Endodermal cell (in vitro differentiated cells): ENCODE measurements around the gene BSDC1. TPM values are rescaled to one million over a fixed set of nuclear protein-coding genes. Genes with fewer than 3 reads are reported as not detected.
A peak's percentile ranks its signal among the peaks of the same experiment; 100 is the strongest.

Experiments used
- DNase-seq: peaks from one replicate; pipeline ENCODE4 v3.0.0-alpha.2; 2017
- H3K27ac ChIP-seq: 2 replicates; pipeline ENCODE4 v1.5.1; 2013; ENCODE audit warnings: mild to moderate bottlenecking, low read depth, low read length, moderate library complexity
- H3K27me3 ChIP-seq: 2 replicates; pipeline ENCODE4 v1.6.1; 2013; ENCODE audit warnings: mild to moderate bottlenecking, low read length, moderate library complexity; ENCODE audit not compliant: insufficient read depth, control insufficient read depth, poor library complexity, severe bottlenecking
- H3K36me3 ChIP-seq: 2 replicates; pipeline ENCODE4 v1.7.0; 2013; ENCODE audit warnings: mild to moderate bottlenecking, low read length, moderate library complexity; ENCODE audit not compliant: control insufficient read depth, insufficient read depth
- H3K4me1 ChIP-seq: one replicate; pipeline ENCODE4 v1.7.0; 2013; ENCODE audit warnings: low read length; ENCODE audit not compliant: control insufficient read depth, insufficient read depth
- H3K4me3 ChIP-seq: 2 replicates; pipeline ENCODE4 v1.5.1; 2013; ENCODE audit warnings: mild to moderate bottlenecking, low read length, moderate library complexity
- H3K9ac ChIP-seq: 2 replicates; pipeline ENCODE4 v1.6.1; 2013; ENCODE audit warnings: mild to moderate bottlenecking, low read length, moderate library complexity; ENCODE audit not compliant: poor library complexity, severe bottlenecking; ENCODE audit errors: extremely low read depth
- H3K9me3 ChIP-seq: 2 replicates; pipeline ENCODE4 v1.6.1; 2013; ENCODE audit warnings: mild to moderate bottlenecking, low read length, moderate library complexity; ENCODE audit not compliant: control insufficient read depth
- H3K27ac Mint-ChIP-seq: 2 replicates; pipeline ENCODE4 v1.8.0; 2020; ENCODE audit warnings: mixed read lengths
- H3K27me3 Mint-ChIP-seq: 2 replicates; pipeline ENCODE4 v1.8.0; 2021; ENCODE audit warnings: mild to moderate bottlenecking, mixed read lengths; ENCODE audit not compliant: insufficient read depth
- H3K36me3 Mint-ChIP-seq: 2 replicates; pipeline ENCODE4 v1.8.0; 2020; ENCODE audit warnings: low read depth, mixed read lengths
- H3K4me1 Mint-ChIP-seq: 2 replicates; pipeline ENCODE4 v1.8.0; 2020; ENCODE audit warnings: mixed read lengths
- H3K4me3 Mint-ChIP-seq: 2 replicates; pipeline ENCODE4 v1.8.0; 2020; ENCODE audit warnings: mild to moderate bottlenecking, moderate library complexity, mixed read lengths
- H3K9me3 Mint-ChIP-seq: 2 replicates; pipeline ENCODE4 v1.8.0; 2020; ENCODE audit warnings: mild to moderate bottlenecking, mixed read lengths
- CTCF ChIP-seq: fragments of 200-600 bp; sonication (generic); conservative IDR thresholded peaks from 2 replicates; pipeline ENCODE4 v1.5.0; 2021; ENCODE audit warnings: antibody characterized with exemption, mild to moderate bottlenecking
- WGBS, 2 experiments: methylation state at CpG; one replicate each; pipeline versions ENCODE4 v1.1.5 to v1.1.7; 2013; ENCODE audit warnings: missing lambda C conversion rate in 2 of 2, mixed read lengths in 1 of 2; ENCODE audit not compliant: insufficient coverage in 1 of 2, insufficient read length in 1 of 2; 5-methylcytosine and 5-hydroxymethylcytosine counted together
- total RNA-seq, 2 donors: library from RNA; stranded (reverse); fragmentation: NEBNext Ultra II Directional in 1 of 2; extraction: Animal tissue kit (Norgen Biotek cat#: 25700) in 1 of 2; gene quantifications; 2 replicates in 1 of 2; 3 replicates in 1 of 2; pipeline ENCODE4 v1.2.1, GENCODE V29; 2021

BSDC1 gene
- total RNA-seq, 2 donors from 2014 or later, result 61.7 to 68.3 TPM

GRCh38 chr1:32393832-32394140 is 455 bp downstream of the BSDC1 start:
- 4 to 10% methylated on average over 7 to 15 of the region's 15 CpGs for WGBS, 2 experiments
- H3K27me3 Mint-ChIP-seq, result no peaks in the 10 kb centered on the region
- H3K27ac ChIP-seq, result peak overlapping the region; percentile 88

GRCh38 chr1:32393136-32393535 is 1.1 kb downstream of the BSDC1 start:
- Histone ChIP-seq H3K4me1 (peaks cover 5% of the 10 kb centered on the region), H3K27me3 (no peaks in the 10 kb centered on the region), H3K36me3 (peaks cover 47% of the 10 kb centered on the region), H3K27ac (no peak overlapping the region), H3K9ac (peak overlapping the region; percentile 98), H3K9me3 (peaks cover 6% of the 10 kb centered on the region), H3K4me3 (peak overlapping the region; percentile 82)
- H3K36me3 Mint-ChIP-seq, result peaks cover 14% of the 10 kb centered on the region
- peak overlapping the region; percentile 100 for H3K27ac Mint-ChIP-seq
- no peak for TF ChIP-seq CTCF
- DNase-seq, result no peak
- peak overlapping the region; percentile 96 for H3K4me3 Mint-ChIP-seq
- H3K9me3 Mint-ChIP-seq, result peaks cover 11% of the 10 kb centered on the region
- H3K27me3 Mint-ChIP-seq, result no peaks in the 10 kb centered on the region
- WGBS, 2 experiments, result 96 to 100% methylated on average over 1 of the region's 1 CpG
- peaks cover 11% of the 10 kb centered on the region for H3K4me1 Mint-ChIP-seq

More at GRCh38 chr1:32393832-32394140, 455 bp downstream of the BSDC1 start:
- no peak for DNase-seq
- Histone ChIP-seq H3K9me3 (peaks cover 6% of the 10 kb centered on the region), H3K36me3 (peaks cover 43% of the 10 kb centered on the region), H3K4me1 (peaks cover 5% of the 10 kb centered on the region), H3K4me3 (peak overlapping the region; percentile 82), H3K9ac (peak overlapping the region; percentile 98), H3K27me3 (no peaks in the 10 kb centered on the region)
- Mint-ChIP-seq H3K4me3 (peak overlapping the region; percentile 96), H3K4me1 (peaks cover 11% of the 10 kb centered on the region), H3K9me3 (peaks cover 11% of the 10 kb centered on the region), H3K27ac (peak overlapping the region; percentile 100), H3K36me3 (peaks cover 14% of the 10 kb centered on the region)
- no peak for TF ChIP-seq CTCF

- WGBS, 2 experiments, result 95% methylated on average over 3 of the region's 3 CpGs; no CpG with 5 or more reads in 1 of the 2 experiments
- Histone ChIP-seq H3K27ac (no peak overlapping the region), H3K9ac (no peak overlapping the region), H3K4me1 (peaks cover 5% of the 10 kb centered on the region), H3K9me3 (peaks cover 6% of the 10 kb centered on the region), H3K4me3 (peak overlapping the region; percentile 82), H3K27me3 (no peaks in the 10 kb centered on the region), H3K36me3 (peaks cover 55% of the 10 kb centered on the region)
- H3K27ac Mint-ChIP-seq, result peak overlapping the region; percentile 61
- peaks cover 11% of the 10 kb centered on the region for H3K9me3 Mint-ChIP-seq
- no peaks in the 10 kb centered on the region for H3K27me3 Mint-ChIP-seq
- no peak for DNase-seq
- H3K4me3 Mint-ChIP-seq, result no peak overlapping the region
- peaks cover 20% of the 10 kb centered on the region for H3K36me3 Mint-ChIP-seq
- H3K4me1 Mint-ChIP-seq, result peaks cover 10% of the 10 kb centered on the region
- TF ChIP-seq CTCF, result no peak
Observed at GRCh38 chr1:32392325-32392724, 1.9 kb downstream of the BSDC1 start.
